HG02884 (cell line): ENCODE measurements around the gene SPP1.

Experiments
- ATAC-seq: cut with Tn5 transposase; IDR thresholded peaks from one replicate; pipeline ENCODE4 v1.9.1; 2021; ENCODE audit warnings: mild to moderate bottlenecking, moderate library complexity; ENCODE audit not compliant: unreplicated experiment

The SPP1 gene

DNA sequence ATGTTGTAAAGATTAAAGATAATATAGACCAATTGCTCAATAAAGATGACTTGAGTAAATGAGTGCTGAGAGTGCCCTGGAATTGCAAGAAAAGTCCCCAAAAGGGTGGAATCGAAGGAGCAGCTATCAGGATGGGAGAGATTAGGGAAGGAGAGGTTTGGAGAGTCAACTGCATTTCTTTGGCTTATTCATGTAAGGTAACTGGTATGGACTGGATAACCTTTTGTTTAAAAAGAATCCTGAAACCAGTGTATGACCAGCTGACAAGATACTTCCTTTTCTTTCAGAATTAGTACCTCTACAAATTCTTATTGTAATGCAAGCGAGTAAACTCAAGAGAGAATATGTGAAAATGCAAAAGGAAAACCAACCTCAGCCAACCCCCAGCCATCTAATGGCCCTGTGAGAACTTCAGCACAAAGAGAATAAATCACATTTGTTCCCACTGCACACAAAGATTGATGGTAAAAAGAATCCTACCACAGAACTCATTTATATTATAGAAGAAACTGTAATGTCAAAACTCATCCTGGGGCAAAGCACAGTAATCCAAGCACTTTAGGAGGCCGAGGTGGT lies 24.5 kb upstream of the SPP1 start:
- no peak for ATAC-seq

DNA sequence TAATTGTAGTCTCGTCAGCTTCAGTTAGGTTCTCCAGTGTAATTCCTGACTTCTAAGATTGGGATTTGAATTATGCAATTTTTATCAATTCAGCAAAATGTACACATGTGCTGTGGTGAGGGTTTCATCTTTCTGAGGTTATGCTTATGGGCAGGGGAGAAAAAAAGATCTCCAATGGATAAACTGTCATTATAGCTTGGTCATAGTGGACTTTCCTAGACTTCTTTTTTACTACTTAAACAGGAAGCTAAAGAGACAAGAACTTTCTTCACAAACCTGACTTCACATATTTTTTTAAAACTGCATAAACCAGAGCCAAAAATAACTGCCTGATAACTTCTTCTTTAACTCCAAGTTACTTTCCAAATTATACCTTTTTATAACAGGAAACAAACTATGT lies 21.7 kb upstream of the SPP1 start:
- ATAC-seq = no peak

DNA sequence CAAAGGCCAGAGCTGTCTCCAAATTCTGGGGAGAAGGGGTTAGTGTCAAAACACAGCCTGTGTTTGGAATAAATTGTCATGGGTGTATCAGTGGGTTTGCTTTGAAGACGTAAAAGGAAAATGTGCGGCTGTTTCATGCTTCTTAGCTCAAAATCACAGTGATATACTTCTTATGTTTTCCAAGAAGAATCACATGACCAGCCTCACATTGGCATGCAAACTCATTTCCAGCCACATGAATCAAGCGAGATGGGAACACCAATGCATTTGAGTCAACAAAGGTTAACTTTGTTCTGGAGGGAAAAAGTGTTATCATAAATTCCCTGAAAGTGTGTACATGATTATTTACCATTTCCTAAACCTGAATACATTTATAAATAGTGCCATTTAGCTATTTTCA lies 19.0 kb upstream of the SPP1 start:
- ATAC-seq = no peak

DNA sequence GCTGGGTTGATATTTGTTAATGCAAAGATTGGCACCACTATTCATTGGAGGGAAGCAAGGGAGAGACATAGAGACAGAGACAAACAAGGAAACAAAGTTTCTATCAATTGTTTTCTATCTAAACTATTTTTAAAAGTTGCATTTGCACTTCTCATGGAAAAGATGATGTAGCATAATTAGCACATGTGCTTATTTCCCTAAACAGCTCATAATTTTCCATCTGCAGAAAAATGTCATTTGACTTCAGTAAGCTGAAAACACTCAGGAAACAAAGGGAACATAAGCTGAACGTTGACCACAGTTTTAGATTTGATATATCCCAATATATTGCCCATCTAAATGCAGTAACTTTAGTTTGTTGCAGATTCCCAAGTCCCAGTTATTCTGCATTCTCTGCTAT lies 18.5 kb upstream of the SPP1 start:
- ATAC-seq = no peak

DNA sequence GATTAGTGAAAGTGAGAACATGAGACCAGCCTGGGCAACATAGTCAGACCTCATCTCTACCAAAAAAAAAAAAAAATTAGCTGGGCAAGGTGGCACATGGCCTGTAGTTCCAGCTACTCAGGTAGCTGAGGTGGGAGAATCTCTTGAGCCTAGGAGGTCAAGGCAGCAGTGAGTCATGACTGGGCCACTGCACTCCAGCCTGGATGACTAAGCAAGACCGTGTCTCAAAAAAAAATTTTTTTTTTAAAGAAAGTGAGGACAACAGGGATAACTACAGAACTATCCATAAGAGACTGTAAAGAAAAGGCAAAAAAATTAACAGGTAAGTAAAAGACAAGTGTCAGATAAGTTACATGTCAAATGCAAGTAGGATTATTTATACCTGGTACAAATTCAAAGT lies 13.5 kb upstream of the SPP1 start:
- no peak for ATAC-seq

DNA sequence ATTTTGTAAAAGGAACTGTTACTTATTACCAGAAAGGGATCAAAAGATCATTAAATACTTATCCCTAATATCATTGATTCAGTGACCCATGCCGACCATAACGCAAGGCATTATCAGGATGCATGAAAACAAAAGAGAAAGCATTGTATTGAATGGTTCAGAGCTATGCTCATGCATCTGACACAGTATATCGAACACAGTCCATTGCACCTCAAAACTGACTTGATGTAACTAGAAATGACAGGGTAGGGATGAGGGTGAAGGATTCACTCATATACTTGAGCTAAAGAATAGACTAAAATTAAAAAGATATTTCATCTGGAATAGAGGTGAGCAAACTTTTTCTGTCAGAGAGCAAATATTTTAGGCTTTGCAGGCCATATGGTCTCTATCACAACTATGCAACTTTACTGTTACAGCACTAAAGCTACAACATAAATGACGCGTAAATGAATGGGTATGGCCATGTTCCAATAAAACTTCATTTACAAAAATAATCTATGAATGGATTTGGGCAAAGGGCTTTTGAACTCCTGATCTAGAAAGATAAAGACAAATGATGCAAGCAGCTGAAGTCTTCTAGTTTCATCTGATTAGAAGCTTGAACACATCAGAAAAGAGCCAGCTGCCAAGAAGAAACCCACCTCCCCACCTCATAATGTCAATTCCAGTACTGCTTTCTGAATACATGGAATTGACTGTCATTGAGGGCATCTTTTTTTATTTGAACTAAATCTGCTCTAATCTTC lies 12.9 kb upstream of the SPP1 start:
- ATAC-seq = no peak

DNA sequence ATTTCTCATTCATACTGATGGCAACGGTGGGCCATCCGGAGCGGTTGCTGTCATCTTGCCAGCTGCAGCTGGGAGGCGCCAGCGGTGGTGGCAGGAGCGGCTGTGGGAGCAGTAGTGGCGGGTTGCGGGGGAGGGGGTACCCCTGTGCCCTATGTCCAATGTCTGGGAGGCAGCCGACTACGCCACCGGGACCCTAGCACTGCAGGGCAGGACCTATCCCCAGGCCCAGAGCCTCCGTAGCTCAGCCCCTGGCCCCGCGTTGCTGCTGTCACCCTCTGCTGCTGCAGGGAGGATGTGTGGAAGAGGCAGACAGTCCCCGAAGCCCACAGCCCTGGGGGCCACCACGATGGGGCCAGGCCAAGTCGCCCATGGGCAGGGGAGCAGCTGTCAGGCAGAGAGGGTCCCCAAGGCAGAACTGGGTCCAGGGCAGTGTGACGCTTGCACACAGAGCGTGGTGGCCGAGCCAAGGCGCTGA lies 10.0 kb upstream of the SPP1 start:
- ATAC-seq = no peak

DNA sequence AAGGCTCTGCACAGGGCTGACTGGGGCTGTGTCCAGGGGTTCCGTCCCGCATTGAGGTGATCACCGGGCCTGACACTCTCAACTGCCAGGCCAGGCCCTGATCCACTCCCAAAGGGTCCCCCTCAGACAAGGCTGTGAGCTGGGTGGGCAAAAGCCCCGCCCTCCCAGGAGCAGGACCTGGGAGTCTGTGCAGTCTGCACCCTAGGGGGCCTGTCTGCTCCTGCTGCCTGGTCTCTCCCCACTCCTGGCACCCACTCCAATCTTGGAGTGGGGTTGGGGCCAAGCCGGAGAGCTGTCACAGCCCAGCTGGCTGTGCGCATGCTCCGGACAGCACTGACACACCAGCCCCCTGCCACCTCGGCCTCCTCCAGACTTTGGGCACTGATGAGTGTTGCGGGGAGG lies 9.4 kb upstream of the SPP1 start:
- no peak for ATAC-seq

DNA sequence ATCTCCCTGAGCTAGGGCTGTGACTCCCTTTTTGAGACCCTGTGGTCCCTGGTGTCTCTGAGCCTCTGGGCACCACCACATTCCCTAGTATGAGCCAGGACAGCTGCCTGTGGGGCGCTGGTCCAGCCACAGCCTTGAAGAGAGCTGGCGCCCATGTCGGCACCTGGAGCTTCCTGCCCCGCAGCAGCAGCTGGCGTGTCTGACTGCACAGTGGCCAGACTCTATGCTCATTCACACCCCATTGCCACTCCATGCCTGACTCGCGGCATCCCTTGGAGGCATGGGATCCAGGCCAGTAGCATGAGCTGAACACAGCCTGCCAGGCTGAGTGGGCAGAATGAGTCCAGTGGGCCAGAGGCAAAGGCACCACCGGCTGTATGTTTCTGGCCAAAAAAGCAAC lies 8.3 kb upstream of the SPP1 start:
- no peak for ATAC-seq

DNA sequence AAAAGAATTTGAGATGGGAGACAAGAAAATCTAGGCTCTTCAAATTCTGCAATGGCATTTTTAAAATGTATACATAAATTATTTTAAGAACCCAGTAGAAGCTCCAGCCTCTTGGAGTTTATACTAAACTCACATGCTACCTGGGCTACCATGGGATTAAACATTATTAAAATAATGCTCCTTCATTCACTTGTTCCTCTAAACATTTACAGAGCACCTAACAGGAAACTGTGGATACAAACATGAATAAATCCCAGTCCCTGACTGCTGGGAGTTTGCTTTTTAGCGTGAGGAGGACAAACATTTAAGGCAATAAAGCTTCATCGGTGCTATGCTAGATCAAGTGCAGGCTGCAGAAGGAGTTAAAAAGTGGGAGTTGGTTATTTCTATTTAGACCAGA lies 5.4 kb upstream of the SPP1 start:
- ATAC-seq = no peak

DNA sequence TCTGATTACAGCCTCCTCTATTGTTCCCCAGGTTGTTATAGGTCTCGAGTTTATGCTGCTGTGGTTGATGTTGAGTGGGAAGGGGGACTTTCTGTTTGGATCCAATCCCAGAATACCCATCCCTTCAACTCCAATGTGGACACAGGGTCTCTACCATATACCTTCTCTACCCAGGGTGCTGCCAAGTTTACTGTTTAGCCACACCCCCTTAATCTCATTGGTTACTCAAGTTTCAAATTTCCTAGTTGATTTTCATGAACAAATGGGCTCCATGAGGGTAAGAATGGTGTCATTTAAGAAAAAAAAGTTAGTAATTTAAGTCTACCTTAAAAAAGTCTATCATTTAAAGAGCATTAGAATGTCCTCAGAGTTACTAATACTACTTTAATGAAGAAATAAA lies 3.6 kb upstream of the SPP1 start:
- no peak for ATAC-seq

DNA sequence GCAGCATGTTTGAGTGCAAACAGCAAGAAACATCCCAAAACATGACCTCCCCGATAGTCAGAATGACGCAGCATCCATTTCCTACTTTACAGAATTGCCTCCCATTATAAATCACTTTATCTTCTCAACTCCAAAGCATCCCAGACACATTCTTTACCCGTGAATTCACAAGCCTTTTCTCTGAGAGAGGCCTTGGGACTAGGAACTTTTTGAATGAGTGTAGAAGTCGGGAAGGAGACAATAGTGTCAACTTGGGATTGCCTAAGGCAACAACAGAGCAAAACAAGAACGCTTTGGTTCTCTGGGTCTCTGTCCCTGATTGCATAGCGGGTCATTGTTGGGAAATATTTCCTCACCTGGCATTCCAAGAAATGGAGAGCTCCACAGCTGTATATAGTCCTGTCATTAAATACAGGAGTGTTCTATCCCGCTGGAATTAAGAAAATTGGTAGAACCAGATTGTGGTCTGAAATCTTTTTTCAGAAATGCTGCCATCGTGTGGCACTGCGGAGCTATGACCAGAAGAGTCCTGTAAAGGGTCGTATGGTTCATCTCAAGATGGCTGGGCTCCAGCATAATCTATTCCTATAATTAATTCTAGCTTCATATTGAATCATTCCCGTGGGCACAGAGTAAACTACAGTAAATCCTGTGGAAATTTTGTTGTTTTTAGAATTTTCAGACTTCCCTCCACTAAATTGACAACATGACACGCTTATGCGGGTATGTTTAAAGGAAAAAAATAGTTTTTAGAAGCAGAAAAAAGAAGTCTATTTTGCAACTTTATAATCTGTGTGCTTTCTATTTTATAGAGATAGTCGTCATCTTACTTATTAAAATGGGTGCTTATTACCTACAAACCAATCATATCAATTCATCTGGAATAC lies 2.0 kb upstream of the SPP1 start:
- peak; percentile 79 for ATAC-seq

DNA sequence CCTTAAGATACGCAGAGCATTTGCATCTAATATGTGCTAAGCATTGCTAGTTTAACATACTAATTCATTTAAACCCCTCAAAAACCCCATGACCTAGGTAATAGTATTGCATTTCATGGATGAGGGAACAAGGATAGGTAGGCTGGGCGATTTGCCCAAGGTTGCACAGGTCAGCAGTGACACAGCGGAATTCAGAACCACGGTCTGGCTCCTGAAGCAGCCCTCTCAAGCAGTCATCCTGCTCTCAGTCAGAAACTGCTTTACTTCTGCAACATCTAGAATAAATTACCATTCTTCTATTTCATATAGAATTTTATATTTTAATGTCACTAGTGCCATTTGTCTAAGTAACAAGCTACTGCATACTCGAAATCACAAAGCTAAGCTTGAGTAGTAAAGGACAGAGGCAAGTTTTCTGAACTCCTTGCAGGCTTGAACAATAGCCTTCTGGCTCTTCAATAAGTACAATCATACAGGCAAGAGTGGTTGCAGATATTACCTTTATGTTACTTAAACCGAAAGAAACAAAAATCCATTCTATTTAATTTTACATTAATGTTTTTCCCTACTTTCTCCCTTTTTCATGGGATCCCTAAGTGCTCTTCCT lies 555 bp upstream of the SPP1 start:
- ATAC-seq = no peak

DNA sequence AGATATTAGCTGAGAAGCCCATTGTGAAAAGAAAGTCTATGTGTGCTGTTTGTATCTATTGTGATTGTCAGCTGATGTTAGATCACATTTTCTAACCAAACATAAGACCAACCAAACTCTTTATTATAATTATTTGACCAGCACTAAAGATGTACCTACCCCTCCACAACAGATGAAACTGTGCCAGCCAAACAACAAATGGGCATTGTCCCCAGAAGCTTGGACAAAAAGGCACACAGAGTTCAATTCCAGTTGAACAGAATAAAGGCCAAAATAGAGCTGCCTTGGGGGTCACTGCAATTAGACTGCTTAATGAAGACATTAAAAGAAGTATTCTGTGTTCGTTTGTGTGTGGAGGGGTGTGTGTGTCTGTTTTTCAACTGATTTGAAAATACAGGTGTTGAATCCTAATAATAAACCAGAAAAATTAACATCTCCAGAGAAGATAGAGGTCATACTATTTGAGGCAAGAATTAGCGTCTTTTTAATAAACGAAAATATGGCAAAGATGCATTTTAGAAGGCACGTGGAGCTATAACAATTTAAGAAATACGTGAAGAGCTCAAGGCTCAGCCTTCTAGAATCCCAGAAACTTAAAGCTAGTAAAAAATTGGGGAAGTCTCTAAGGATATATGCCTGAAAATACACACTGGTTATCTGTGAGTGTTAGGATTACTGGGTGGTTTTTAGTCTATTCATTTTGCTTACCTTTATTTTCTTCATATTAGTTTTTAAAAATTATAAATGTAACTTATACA lies 2.2 kb downstream of the SPP1 start:
- no peak for ATAC-seq

DNA sequence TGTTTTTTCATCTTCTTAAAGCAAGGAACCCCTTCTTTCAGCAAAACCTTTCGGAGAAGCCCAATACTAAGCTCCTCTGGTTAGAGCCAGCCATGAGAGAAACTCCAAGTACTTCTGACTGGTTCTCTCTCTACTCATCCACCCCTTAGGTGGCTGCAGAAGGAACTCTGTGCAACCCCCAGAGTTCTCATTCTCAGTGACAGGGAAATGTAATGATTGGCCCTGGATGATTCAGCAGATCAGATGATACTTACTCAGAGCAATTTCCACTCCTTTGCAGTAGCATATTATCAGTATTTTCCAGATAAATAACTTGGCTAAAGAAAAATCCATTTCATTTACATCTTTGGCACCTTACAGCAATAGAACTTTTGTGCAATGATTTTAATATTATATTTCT lies 3.2 kb downstream of the SPP1 start:
- ATAC-seq = no peak

DNA sequence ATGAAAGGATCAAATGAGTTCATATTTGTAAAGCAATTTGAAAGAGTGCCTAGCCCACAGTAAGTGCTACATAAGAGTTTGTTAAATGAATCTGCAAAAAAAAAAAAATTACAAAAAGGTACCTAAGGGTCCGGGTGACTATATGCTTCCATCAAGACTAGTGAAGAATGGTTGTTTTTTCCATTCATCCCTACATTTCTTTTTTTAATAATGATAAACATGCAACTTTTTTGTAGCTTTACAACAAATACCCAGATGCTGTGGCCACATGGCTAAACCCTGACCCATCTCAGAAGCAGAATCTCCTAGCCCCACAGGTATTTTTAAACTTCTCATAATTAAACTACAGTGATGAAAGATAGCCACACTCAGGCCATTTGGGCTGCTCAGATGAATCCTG lies 4.3 kb downstream of the SPP1 start:
- ATAC-seq = no peak

DNA sequence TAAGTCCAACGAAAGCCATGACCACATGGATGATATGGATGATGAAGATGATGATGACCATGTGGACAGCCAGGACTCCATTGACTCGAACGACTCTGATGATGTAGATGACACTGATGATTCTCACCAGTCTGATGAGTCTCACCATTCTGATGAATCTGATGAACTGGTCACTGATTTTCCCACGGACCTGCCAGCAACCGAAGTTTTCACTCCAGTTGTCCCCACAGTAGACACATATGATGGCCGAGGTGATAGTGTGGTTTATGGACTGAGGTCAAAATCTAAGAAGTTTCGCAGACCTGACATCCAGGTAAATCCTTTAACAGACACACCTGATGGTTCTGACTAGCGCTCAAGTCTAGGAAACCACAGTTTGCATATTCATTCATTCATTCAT lies 6.0 kb downstream of the SPP1 start:
- ATAC-seq = no peak

DNA sequence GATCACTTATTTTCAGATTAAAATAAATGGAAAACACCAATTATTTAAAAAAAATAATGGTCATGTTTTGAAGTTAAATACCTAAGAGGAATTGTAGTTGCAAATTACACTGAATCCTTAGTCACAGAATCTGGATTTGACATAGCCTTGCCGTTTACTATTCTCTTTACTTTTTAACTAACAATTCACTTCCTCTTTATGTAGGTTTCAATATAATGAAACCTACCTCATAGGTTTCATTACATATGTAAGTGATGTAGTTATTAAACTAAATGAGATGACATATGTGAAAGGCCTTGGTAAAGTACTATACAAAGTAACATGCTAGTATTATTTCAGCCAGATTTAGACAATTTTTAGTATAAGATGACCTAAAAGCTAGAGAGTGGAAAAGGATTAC lies 6.5 kb downstream of the SPP1 start:
- no peak for ATAC-seq

DNA sequence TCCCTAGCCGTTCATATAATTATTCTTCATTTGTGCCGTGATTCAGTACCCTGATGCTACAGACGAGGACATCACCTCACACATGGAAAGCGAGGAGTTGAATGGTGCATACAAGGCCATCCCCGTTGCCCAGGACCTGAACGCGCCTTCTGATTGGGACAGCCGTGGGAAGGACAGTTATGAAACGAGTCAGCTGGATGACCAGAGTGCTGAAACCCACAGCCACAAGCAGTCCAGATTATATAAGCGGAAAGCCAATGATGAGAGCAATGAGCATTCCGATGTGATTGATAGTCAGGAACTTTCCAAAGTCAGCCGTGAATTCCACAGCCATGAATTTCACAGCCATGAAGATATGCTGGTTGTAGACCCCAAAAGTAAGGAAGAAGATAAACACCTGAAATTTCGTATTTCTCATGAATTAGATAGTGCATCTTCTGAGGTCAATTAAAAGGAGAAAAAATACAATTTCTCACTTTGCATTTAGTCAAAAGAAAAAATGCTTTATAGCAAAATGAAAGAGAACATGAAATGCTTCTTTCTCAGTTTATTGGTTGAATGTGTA lies 7.0 kb downstream of the SPP1 start:
- ATAC-seq = no peak

DNA sequence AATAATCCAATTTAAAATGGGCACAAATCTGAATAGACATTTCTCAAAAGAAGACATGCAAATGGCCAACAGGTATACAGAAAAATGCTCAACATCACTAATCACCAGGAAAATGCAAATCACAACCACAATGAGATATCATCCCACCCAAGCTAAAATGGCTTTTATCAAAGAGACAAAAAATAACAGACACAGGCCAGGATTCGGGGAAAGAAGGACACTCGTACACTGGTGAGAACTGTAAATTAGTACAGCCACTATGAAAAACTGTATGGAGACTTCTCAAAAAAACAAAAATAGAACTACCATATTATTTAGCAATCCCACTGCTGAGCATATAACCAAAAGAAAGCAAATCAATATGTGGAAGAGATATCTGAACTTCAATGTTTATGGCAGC lies 8.5 kb downstream of the SPP1 start:
- ATAC-seq = no peak
